GM13976 (cell line): Measurements from ENCODE around the gene SLC18A3.

Experiments
- DNase-seq: peaks from one replicate; pipeline ENCODE4 v3.0.0; 2012; ENCODE audit warnings: low spot score
- in situ Hi-C: fragments of 300-500 bp; cut with MboI; formaldehyde crosslinking; loops from one replicate; pipeline ENCODE4 v1.12.0; 2022; ENCODE audit warnings: low sequenced_read_pairs, mixed read lengths, inconsistent platforms; ENCODE audit not compliant: unreplicated experiment
- TF ChIP-seq, protein P1 (sequence below): IDR thresholded peaks from 2 replicates; pipeline ENCODE4 v1.5.1; 2012; ENCODE audit warnings: borderline replicate concordance, mild to moderate bottlenecking; ENCODE audit not compliant: insufficient read depth; ENCODE audit errors: extremely low read depth, missing control alignments, control extremely low read depth

The SLC18A3 gene

DNA sequence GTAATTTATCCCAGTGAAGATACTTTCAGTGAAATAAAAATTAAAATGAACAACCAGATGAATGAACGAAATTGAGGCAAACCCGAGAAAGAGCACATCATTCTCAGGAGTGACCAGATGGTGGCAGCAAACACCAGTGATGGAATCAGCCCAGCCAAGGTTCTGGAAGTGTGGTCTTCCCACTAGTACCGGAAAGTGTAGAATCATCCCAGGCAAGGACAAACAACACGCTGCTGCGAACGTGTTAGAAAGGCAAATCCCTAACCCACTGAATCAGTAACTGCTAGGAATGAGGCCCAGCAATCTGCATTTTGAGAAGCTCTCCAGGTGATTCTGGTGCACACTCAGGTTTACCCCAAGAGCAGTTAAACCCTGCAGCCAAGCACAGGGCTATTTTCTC lies 15.5 kb upstream of the SLC18A3 start:
- TF ChIP-seq, protein P1, sequence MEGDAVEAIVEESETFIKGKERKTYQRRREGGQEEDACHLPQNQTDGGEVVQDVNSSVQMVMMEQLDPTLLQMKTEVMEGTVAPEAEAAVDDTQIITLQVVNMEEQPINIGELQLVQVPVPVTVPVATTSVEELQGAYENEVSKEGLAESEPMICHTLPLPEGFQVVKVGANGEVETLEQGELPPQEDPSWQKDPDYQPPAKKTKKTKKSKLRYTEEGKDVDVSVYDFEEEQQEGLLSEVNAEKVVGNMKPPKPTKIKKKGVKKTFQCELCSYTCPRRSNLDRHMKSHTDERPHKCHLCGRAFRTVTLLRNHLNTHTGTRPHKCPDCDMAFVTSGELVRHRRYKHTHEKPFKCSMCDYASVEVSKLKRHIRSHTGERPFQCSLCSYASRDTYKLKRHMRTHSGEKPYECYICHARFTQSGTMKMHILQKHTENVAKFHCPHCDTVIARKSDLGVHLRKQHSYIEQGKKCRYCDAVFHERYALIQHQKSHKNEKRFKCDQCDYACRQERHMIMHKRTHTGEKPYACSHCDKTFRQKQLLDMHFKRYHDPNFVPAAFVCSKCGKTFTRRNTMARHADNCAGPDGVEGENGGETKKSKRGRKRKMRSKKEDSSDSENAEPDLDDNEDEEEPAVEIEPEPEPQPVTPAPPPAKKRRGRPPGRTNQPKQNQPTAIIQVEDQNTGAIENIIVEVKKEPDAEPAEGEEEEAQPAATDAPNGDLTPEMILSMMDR, result peak; percentile 81
- DNase-seq, result peak; percentile 77
- in situ Hi-C loops, result loop anchor here (25.0 kb wide), 1 partner anchor 643 kb away; no protein-coding TSS in a partner anchor

GRCh38 chr10:49595003-49595712 lies 15.0 kb upstream of the SLC18A3 start:
- no peak for DNase-seq
- TF ChIP-seq, protein P1, result no peak
- in situ Hi-C loops, result loop anchor here (25.0 kb wide), 1 partner anchor 642 kb away; no protein-coding TSS in a partner anchor

GRCh38 chr10:49595713-49596492 lies 14.2 kb upstream of the SLC18A3 start:
- in situ Hi-C loops, result loop anchor here (25.0 kb wide), 1 partner anchor 641 kb away; no protein-coding TSS in a partner anchor
- TF ChIP-seq, protein P1, result no peak
- DNase-seq, result no peak

- no peak for DNase-seq
- TF ChIP-seq, protein P1, result no peak
- in situ Hi-C loops, result loop anchor here (25.0 kb wide), 1 partner anchor 641 kb away; no protein-coding TSS in a partner anchor
Observed at GRCh38 chr10:49596493-49596809, 13.7 kb upstream of the SLC18A3 start.

GRCh38 chr10:49596836-49597235 lies 13.3 kb upstream of the SLC18A3 start:
- TF ChIP-seq, protein P1, result no peak
- no peak for DNase-seq
- in situ Hi-C loops, result loop anchor here (25.0 kb wide), 1 partner anchor 640 kb away; no protein-coding TSS in a partner anchor

GRCh38 chr10:49597426-49598163 lies 12.5 kb upstream of the SLC18A3 start:
- TF ChIP-seq, protein P1, result no peak
- DNase-seq, result no peak
- in situ Hi-C loops, result loop anchor here (25.0 kb wide), 1 partner anchor 640 kb away; no protein-coding TSS in a partner anchor
